NB4 (cell line): ENCODE measurements around the gene CDKAL1.

ENCODE experiments used
- CTCF ChIP-seq: IDR thresholded peaks from one replicate; pipeline ENCODE4 v1.5.1; 2012; ENCODE audit warnings: low read depth, low read length
- MAX ChIP-seq: IDR thresholded peaks from 2 replicates; pipeline ENCODE4 v1.6.1; 2011; ENCODE audit warnings: low read depth, low read length
- MYC ChIP-seq: IDR thresholded peaks from 2 replicates; pipeline ENCODE4 v1.6.1; 2011; ENCODE audit warnings: low read depth, low read length
- POLR2A ChIP-seq: IDR thresholded peaks from 2 replicates; pipeline ENCODE4 v1.6.1; 2011; ENCODE audit warnings: mild to moderate bottlenecking; ENCODE audit not compliant: insufficient read length; ENCODE audit errors: extremely low read depth

GRCh38 chr6:21083708-21084107 is 549.5 kb downstream of the CDKAL1 start:
- TF ChIP-seq CTCF = no peak
- no peak for TF ChIP-seq POLR2A
- no peak for TF ChIP-seq MYC
- TF ChIP-seq MAX = no peak
